ENCODE measurements around the gene PLPPR1.

- TF ChIP-seq EP300 (IDR thresholded peaks at IDR 0.05) = no peak
- no peak for TF ChIP-seq CTCF (IDR thresholded peaks at IDR 0.05)
These were observed 314.1 kb downstream of the PLPPR1 start for GRCh38 chr9:101342595-101342994.
